Fibroblast of mammary gland (primary cell): Measurements from ENCODE around the gene LMO3.

Experiments
- DNase-seq: peaks from one replicate; pipeline ENCODE4 v3.0.0-alpha.2; 2010; ENCODE audit warnings: low read depth
- H3K4me3 ChIP-seq: 2 replicates; pipeline ENCODE4 v1.5.1; 2011; ENCODE audit warnings: low read depth, mild to moderate bottlenecking, low read length, moderate library complexity; ENCODE audit not compliant: control insufficient read depth
- TF ChIP-seq, protein P1 (sequence below): conservative IDR thresholded peaks from 2 replicates; pipeline ENCODE4 v1.5.1; 2011; ENCODE audit warnings: low read depth, low read length, inconsistent platforms; ENCODE audit not compliant: control insufficient read depth, insufficient read depth

Gene LMO3

DNA sequence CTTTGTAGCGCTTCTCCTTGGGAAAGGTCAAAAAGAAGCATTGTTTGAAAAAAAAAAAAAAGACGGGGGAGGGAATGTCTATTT lies at the start of gene LMO3:
Gene LMO3, minus strand, starts transcription at position 46 of the 84 bp plus-strand sequence. CDS start 5,302 bp downstream, outside the sequence.
- TF ChIP-seq, protein P1, sequence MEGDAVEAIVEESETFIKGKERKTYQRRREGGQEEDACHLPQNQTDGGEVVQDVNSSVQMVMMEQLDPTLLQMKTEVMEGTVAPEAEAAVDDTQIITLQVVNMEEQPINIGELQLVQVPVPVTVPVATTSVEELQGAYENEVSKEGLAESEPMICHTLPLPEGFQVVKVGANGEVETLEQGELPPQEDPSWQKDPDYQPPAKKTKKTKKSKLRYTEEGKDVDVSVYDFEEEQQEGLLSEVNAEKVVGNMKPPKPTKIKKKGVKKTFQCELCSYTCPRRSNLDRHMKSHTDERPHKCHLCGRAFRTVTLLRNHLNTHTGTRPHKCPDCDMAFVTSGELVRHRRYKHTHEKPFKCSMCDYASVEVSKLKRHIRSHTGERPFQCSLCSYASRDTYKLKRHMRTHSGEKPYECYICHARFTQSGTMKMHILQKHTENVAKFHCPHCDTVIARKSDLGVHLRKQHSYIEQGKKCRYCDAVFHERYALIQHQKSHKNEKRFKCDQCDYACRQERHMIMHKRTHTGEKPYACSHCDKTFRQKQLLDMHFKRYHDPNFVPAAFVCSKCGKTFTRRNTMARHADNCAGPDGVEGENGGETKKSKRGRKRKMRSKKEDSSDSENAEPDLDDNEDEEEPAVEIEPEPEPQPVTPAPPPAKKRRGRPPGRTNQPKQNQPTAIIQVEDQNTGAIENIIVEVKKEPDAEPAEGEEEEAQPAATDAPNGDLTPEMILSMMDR, result no peak
- peak within 1 kb of the TSS; percentile 60 for H3K4me3 ChIP-seq
- no peak for DNase-seq

DNA sequence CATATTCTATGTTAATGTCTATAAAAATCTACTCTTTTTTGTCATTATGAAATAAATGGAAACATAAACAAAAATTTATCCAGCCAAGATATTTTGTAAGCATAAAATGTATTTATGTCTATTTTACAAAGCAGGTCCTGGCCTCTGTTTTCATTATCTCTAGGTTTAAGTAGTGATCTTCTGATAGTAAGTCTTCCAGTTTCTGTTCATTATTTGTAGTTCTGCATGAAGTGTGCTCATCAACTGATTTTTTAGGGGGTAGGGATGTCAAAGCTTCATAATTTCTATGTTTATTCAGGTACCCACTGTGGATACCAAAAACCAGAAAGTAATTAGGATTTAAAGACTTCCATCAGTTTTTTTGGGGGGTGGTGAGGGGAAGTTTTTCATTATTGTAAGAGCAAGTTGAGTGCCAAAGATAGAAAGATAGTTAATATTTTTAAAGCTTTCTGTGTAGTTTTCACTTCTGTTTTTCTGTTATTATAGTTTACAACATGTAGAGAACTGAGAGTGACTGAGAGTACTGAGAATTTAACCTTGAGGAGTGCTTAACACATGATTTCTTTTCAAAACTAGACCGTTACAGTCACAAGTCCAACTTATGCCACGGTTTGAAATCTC lies 30.6 kb upstream of the LMO3 start:
- no peak overlapping the region for H3K4me3 ChIP-seq
- no peak for DNase-seq
- TF ChIP-seq, protein P1, result no peak

DNA sequence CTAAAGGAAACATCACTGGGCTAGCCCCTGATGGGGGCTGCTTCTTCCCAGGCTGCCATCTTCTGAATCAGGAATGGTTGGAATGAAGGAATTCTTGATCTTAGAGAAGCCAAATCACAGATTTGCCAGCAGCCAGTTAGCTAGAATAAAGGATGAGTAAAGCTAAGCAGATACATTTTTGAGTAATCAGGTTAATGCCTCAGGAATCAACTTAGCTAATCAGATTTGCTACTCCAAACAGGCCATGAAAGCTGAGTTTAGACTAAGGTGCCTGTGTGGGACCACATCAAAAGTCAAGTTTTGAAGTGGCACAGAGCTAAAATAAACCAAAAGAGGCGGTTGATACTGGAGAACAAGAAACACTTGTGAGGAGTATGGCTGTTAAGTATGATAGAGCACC lies 28.8 kb upstream of the LMO3 start:
- TF ChIP-seq, protein P1, result no peak
- DNase-seq, result no peak
- H3K4me3 ChIP-seq, result no peak overlapping the region

DNA sequence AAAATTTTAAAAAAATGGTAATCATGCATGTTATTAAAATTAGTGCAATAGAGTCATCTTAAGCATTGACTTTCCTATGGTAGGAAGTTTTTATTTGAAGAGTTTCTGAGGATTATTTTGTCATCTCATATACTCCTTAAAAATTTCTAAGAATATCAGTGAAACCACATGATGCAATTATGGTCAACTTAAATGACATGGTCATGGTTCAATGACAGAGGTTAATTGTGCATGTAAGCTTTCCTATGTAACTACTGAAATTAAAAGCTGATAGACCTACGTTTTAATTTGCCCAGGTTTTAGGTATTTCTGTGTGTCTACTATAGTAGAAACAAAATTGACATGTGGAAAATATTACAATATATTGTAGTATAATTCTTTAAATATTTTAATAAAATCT lies 21.0 kb upstream of the LMO3 start:
- no peak overlapping the region for H3K4me3 ChIP-seq
- TF ChIP-seq, protein P1, result no peak
- DNase-seq, result no peak

DNA sequence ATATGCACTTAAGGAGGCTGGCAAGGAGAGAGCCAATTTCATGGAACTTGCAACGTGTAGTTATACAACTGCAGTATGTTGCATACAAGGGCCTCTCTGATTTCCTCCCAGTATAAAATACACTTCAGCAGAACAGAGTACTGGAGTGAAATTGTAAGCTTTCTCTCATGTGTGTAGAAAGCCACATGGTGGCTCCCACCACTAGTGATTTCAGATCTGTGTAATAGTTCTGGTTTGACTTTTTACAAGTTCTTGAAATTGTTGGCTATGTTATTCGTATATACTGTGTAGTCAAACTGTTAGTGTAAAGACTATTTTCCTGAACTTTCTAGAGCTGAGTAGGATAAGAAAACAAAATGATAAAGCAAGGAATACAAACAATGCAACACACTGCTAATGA lies 16.4 kb upstream of the LMO3 start:
- TF ChIP-seq, protein P1, result no peak
- H3K4me3 ChIP-seq, result no peak overlapping the region
- DNase-seq, result no peak

DNA sequence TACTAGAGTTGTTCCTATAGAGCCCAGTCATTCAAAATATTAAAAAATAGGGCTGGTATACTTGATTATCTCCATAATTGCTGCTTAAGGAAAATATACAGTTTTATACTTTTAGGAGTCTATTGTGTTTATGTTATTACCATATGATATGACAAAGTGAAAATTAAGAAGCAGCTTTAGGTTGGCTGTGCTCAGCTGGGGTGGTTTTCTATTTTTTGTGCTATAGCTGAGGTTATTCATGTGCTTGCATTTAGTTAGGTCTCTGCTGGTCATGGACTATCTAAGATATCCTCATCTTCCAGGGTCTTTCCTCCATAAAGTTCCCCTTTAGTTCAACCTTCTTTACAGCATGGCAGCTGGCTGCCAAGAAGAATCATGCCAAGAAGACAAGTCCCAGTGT lies 13.6 kb upstream of the LMO3 start:
- TF ChIP-seq, protein P1, result no peak

DNA sequence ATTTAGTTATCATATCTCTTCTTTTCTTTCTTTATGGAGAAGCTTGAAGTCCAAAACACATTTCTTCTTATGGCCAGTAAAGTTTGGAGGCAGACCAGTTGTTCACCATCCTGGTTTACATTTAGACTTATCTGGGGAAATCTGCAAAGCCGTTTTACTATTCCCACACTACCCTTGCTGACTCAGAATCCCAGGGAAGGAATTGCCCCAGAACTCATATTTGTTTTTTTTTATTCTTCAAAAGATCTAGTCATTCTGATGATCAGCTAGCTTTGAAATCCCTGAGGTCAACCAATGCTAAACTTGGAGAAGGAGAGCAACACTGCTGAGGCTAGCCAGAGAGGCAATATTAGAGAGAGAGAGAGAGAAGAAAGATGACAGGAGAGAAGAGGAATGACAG lies 12.3 kb upstream of the LMO3 start:
- no peak overlapping the region for H3K4me3 ChIP-seq
- TF ChIP-seq, protein P1, result no peak
- DNase-seq, result peak; percentile 26

More for the DNA sequence above, 13.6 kb upstream of the LMO3 start:
- H3K4me3 ChIP-seq, result no peak overlapping the region
- DNase-seq, result no peak
